Measurements from ENCODE around the gene PDLIM3.

Gene PDLIM3

GRCh38 chr4:185481401-185481800, 53.9 kb downstream of the PDLIM3 start:
- no peak for TF ChIP-seq CTCF (IDR thresholded peaks at IDR 0.05)
- Histone ChIP-seq H3K27me3 (peaks cover 88% of the 10 kb centered on the region), H3K9me3 (no peaks in the 10 kb centered on the region), H3K4me3 (ENCODE audit: low read depth in 1 of 2, low read length in 1 of 2) (no peak overlapping the region), H3K4me1 (ENCODE audit: control insufficient read depth in 1 of 2, insufficient read depth in 1 of 2, low read depth in 1 of 2, low read length in 1 of 2) (no peaks in the 10 kb centered on the region), H3K36me3 (no peaks in the 10 kb centered on the region), H3K27ac (no peak overlapping the region)

- no peaks in the 10 kb centered on the region for H3K9me3 ChIP-seq
- no peaks in the 10 kb centered on the region for H3K36me3 ChIP-seq
- no peak overlapping the region for H3K27ac ChIP-seq
- TF ChIP-seq CTCF (IDR thresholded peaks at IDR 0.05) = no peak
- H3K27me3 ChIP-seq = peaks cover 97% of the 10 kb centered on the region
- H3K4me3 ChIP-seq (ENCODE audit: low read depth in 1 of 2, low read length in 1 of 2) = no peak overlapping the region
- H3K4me1 ChIP-seq (ENCODE audit: control insufficient read depth in 1 of 2, insufficient read depth in 1 of 2, low read depth in 1 of 2, low read length in 1 of 2) = no peaks in the 10 kb centered on the region
Measured at GRCh38 chr4:185480016-185480732, 55.1 kb downstream of the PDLIM3 start.

- Histone ChIP-seq H3K36me3 (no peaks in the 10 kb centered on the region), H3K27ac (no peak overlapping the region), H3K4me3 (ENCODE audit: low read depth in 1 of 2, low read length in 1 of 2) (no peak overlapping the region), H3K27me3 (peaks cover 97% of the 10 kb centered on the region), H3K4me1 (ENCODE audit: control insufficient read depth in 1 of 2, insufficient read depth in 1 of 2, low read depth in 1 of 2, low read length in 1 of 2) (no peaks in the 10 kb centered on the region), H3K9me3 (no peaks in the 10 kb centered on the region)
- no peak for TF ChIP-seq CTCF (IDR thresholded peaks at IDR 0.05)
Measured at GRCh38 chr4:185479507-185479971, 55.8 kb downstream of the PDLIM3 start.

GRCh38 chr4:185473247-185473646, 62.1 kb downstream of the PDLIM3 start:
- H3K4me1 ChIP-seq (ENCODE audit: control insufficient read depth in 1 of 2, insufficient read depth in 1 of 2, low read depth in 1 of 2, low read length in 1 of 2) = peaks cover 8 to 17% of the 10 kb centered on the region in 2 experiments
- H3K9me3 ChIP-seq = no peaks in the 10 kb centered on the region
- H3K27me3 ChIP-seq = peaks cover 99% of the 10 kb centered on the region
- no peak overlapping the region for H3K27ac ChIP-seq
- no peak overlapping the region for H3K4me3 ChIP-seq (ENCODE audit: low read depth in 1 of 2, low read length in 1 of 2)
- no peaks in the 10 kb centered on the region for H3K36me3 ChIP-seq
- no peak for TF ChIP-seq CTCF (IDR thresholded peaks at IDR 0.05)

GRCh38 chr4:185472103-185472542, 63.2 kb downstream of the PDLIM3 start:
- no peak overlapping the region for H3K27ac ChIP-seq
- H3K4me1 ChIP-seq (ENCODE audit: control insufficient read depth in 1 of 2, insufficient read depth in 1 of 2, low read depth in 1 of 2, low read length in 1 of 2) = peaks cover 8 to 17% of the 10 kb centered on the region in 2 experiments
- H3K27me3 ChIP-seq = peaks cover 99% of the 10 kb centered on the region
- H3K36me3 ChIP-seq = no peaks in the 10 kb centered on the region
- TF ChIP-seq CTCF (IDR thresholded peaks at IDR 0.05) = no peak
- H3K4me3 ChIP-seq (ENCODE audit: low read depth in 1 of 2, low read length in 1 of 2) = peak overlapping the region; percentile 53 to 61
- no peaks in the 10 kb centered on the region for H3K9me3 ChIP-seq
